ENCODE measurements around the gene KLHL17.

Gene KLHL17

GRCh38 chr1:956636-957035, 3.7 kb upstream of the KLHL17 start:
- DNase-seq = no peak
- TF ChIP-seq GATA1 (IDR thresholded peaks at IDR 0.05; ENCODE audit: low read depth, low read length) = no peak
- TF ChIP-seq POLR2A (IDR thresholded peaks at IDR 0.05; ENCODE audit: low read length) = no peak

- TF ChIP-seq GATA1 (IDR thresholded peaks at IDR 0.05; ENCODE audit: low read depth, low read length) = no peak
- TF ChIP-seq POLR2A (IDR thresholded peaks at IDR 0.05; ENCODE audit: low read length) = peak; percentile 48
- DNase-seq = peak; percentile 93 to 97
Measured at GRCh38 chr1:958823-959730, 1.3 kb upstream of the KLHL17 start, which contains the start of gene NOC2L. TSS of gene NOC2L (minus strand) at chr1:959256. CDS start at chr1:959240, 16 bp downstream.

GRCh38 chr1:959731-960362, 537 bp upstream of the KLHL17 start:
- no peak for DNase-seq
- TF ChIP-seq POLR2A (IDR thresholded peaks at IDR 0.05; ENCODE audit: low read length) = no peak
- TF ChIP-seq GATA1 (IDR thresholded peaks at IDR 0.05; ENCODE audit: low read depth, low read length) = no peak

GRCh38 chr1:961132-961669, 817 bp downstream of the KLHL17 start:
- TF ChIP-seq POLR2A (IDR thresholded peaks at IDR 0.05; ENCODE audit: low read length) (no peak), GATA1 (IDR thresholded peaks at IDR 0.05; ENCODE audit: low read depth, low read length) (no peak)

GRCh38 chr1:962381-963300, 2.3 kb downstream of the KLHL17 start:
- TF ChIP-seq GATA1 (IDR thresholded peaks at IDR 0.05; ENCODE audit: low read depth, low read length) (no peak), POLR2A (IDR thresholded peaks at IDR 0.05; ENCODE audit: low read length) (no peak)
- DNase-seq = no peak

More at GRCh38 chr1:961132-961669, 817 bp downstream of the KLHL17 start:
- peak; percentile 28 to 34 for DNase-seq

- DNase-seq = no peak
Measured at GRCh38 chr1:963301-963651, 2.9 kb downstream of the KLHL17 start.

GRCh38 chr1:963746-964525, 3.6 kb downstream of the KLHL17 start:
- DNase-seq = no peak
- TF ChIP-seq POLR2A (IDR thresholded peaks at IDR 0.05; ENCODE audit: low read length) (no peak), GATA1 (IDR thresholded peaks at IDR 0.05; ENCODE audit: low read depth, low read length) (no peak)

More at GRCh38 chr1:963301-963651, 2.9 kb downstream of the KLHL17 start:
- TF ChIP-seq POLR2A (IDR thresholded peaks at IDR 0.05; ENCODE audit: low read length) = no peak
- no peak for TF ChIP-seq GATA1 (IDR thresholded peaks at IDR 0.05; ENCODE audit: low read depth, low read length)

GRCh38 chr1:964691-965525, 4.5 kb downstream of the KLHL17 start:
- TF ChIP-seq GATA1 (IDR thresholded peaks at IDR 0.05; ENCODE audit: low read depth, low read length) = no peak
- no peak for TF ChIP-seq POLR2A (IDR thresholded peaks at IDR 0.05; ENCODE audit: low read length)
- DNase-seq = no peak

GRCh38 chr1:965526-966134, 5.2 kb downstream of the KLHL17 start:
- no peak for DNase-seq
- TF ChIP-seq GATA1 (IDR thresholded peaks at IDR 0.05; ENCODE audit: low read depth, low read length) (no peak), POLR2A (IDR thresholded peaks at IDR 0.05; ENCODE audit: low read length) (no peak)

GRCh38 chr1:966135-966703, 5.8 kb downstream of the KLHL17 start, which contains the start of gene PLEKHN1:
TSS of gene PLEKHN1 (plus strand) at chr1:966482. CDS start at chr1:966532, 50 bp downstream.
- no peak for DNase-seq
- TF ChIP-seq GATA1 (IDR thresholded peaks at IDR 0.05; ENCODE audit: low read depth, low read length) (no peak), POLR2A (IDR thresholded peaks at IDR 0.05; ENCODE audit: low read length) (no peak)

GRCh38 chr1:966704-967300, 6.4 kb downstream of the KLHL17 start:
- no peak for TF ChIP-seq GATA1 (IDR thresholded peaks at IDR 0.05; ENCODE audit: low read depth, low read length)
- TF ChIP-seq POLR2A (IDR thresholded peaks at IDR 0.05; ENCODE audit: low read length) = no peak
- DNase-seq = peak; percentile 41 to 68

All from erythroblast (primary cell).